ENCODE data around the gene SEZ6.

- TF ChIP-seq, protein P1, sequence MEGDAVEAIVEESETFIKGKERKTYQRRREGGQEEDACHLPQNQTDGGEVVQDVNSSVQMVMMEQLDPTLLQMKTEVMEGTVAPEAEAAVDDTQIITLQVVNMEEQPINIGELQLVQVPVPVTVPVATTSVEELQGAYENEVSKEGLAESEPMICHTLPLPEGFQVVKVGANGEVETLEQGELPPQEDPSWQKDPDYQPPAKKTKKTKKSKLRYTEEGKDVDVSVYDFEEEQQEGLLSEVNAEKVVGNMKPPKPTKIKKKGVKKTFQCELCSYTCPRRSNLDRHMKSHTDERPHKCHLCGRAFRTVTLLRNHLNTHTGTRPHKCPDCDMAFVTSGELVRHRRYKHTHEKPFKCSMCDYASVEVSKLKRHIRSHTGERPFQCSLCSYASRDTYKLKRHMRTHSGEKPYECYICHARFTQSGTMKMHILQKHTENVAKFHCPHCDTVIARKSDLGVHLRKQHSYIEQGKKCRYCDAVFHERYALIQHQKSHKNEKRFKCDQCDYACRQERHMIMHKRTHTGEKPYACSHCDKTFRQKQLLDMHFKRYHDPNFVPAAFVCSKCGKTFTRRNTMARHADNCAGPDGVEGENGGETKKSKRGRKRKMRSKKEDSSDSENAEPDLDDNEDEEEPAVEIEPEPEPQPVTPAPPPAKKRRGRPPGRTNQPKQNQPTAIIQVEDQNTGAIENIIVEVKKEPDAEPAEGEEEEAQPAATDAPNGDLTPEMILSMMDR (IDR thresholded peaks at IDR 0.05): no peak
- TF ChIP-seq POLR2AphosphoS5 (IDR thresholded peaks at IDR 0.05): no peak
- TF ChIP-seq POLR2A (IDR thresholded peaks at IDR 0.05): no peak
- TF ChIP-seq EP300 (IDR thresholded peaks at IDR 0.05): no peak
These were observed 15.4 kb upstream of the SEZ6 start for GRCh38 chr17:29021226-29021625.

All from stomach (tissue), 4 donors.